EL (cell line): ENCODE measurements around the gene ABCA13.

ENCODE experiments used
- DNase-seq: peaks from one replicate; pipeline ENCODE4 v3.0.0-alpha.2; 2016

Gene ABCA13

GRCh38 chr7:48548667-48549066, 377.4 kb downstream of the ABCA13 start:
- no peak for DNase-seq

- DNase-seq = no peak
Observed at GRCh38 chr7:48551652-48552051, 380.4 kb downstream of the ABCA13 start.

- DNase-seq = no peak
Observed at GRCh38 chr7:48563334-48563733, 392.1 kb downstream of the ABCA13 start.

- DNase-seq = no peak
Observed at GRCh38 chr7:48575516-48575915, 404.3 kb downstream of the ABCA13 start.

GRCh38 chr7:48587475-48587874, 416.2 kb downstream of the ABCA13 start:
- no peak for DNase-seq

GRCh38 chr7:48594349-48594748, 423.1 kb downstream of the ABCA13 start:
- no peak for DNase-seq

- DNase-seq = no peak
Observed at GRCh38 chr7:48595756-48596155, 424.5 kb downstream of the ABCA13 start.

- DNase-seq = no peak
Observed at GRCh38 chr7:48610705-48611104, 439.4 kb downstream of the ABCA13 start.

GRCh38 chr7:48611993-48612392, 440.7 kb downstream of the ABCA13 start:
- no peak for DNase-seq

GRCh38 chr7:48617508-48617907, 446.2 kb downstream of the ABCA13 start:
- no peak for DNase-seq

GRCh38 chr7:48617993-48618392, 446.7 kb downstream of the ABCA13 start:
- no peak for DNase-seq

- DNase-seq = no peak
Observed at GRCh38 chr7:48621076-48621475, 449.8 kb downstream of the ABCA13 start.

GRCh38 chr7:48627164-48627563, 455.9 kb downstream of the ABCA13 start:
- DNase-seq = no peak

GRCh38 chr7:48628793-48629349, 457.6 kb downstream of the ABCA13 start:
- no peak for DNase-seq

GRCh38 chr7:48634116-48634632, 462.9 kb downstream of the ABCA13 start:
- DNase-seq = no peak

GRCh38 chr7:48635796-48636195, 464.5 kb downstream of the ABCA13 start:
- no peak for DNase-seq

GRCh38 chr7:48636391-48637015, 465.2 kb downstream of the ABCA13 start:
- DNase-seq = no peak

- DNase-seq = no peak
Observed at GRCh38 chr7:48637382-48637781, 466.1 kb downstream of the ABCA13 start.

- DNase-seq = no peak
Observed at GRCh38 chr7:48638041-48638440, 466.8 kb downstream of the ABCA13 start.

GRCh38 chr7:48643431-48644013, 472.3 kb downstream of the ABCA13 start:
- DNase-seq = no peak

GRCh38 chr7:48658138-48658537, 486.9 kb downstream of the ABCA13 start:
- DNase-seq = no peak

- no peak for DNase-seq
Observed at GRCh38 chr7:48660306-48660870, 489.1 kb downstream of the ABCA13 start.

GRCh38 chr7:48664241-48664640, 493.0 kb downstream of the ABCA13 start:
- DNase-seq = no peak
